GM23248 (cell line): ENCODE data around the gene RBM5.

Source experiments
- EZH2 ChIP-seq: fragments of 200-600 bp; sonication (generic); IDR thresholded peaks from 2 replicates; pipeline ENCODE4 v1.6.1; 2018; ENCODE audit warnings: antibody characterized with exemption, mild to moderate bottlenecking; ENCODE audit not compliant: insufficient read depth, poor library complexity, severe bottlenecking
- EZH2phosphoT487 ChIP-seq: fragments of 200-600 bp; sonication (generic); IDR thresholded peaks from 2 replicates; pipeline ENCODE4 v1.6.1; 2018; ENCODE audit warnings: antibody characterized with exemption, moderate library complexity, mild to moderate bottlenecking, low read depth; ENCODE audit not compliant: insufficient read depth

DNA sequence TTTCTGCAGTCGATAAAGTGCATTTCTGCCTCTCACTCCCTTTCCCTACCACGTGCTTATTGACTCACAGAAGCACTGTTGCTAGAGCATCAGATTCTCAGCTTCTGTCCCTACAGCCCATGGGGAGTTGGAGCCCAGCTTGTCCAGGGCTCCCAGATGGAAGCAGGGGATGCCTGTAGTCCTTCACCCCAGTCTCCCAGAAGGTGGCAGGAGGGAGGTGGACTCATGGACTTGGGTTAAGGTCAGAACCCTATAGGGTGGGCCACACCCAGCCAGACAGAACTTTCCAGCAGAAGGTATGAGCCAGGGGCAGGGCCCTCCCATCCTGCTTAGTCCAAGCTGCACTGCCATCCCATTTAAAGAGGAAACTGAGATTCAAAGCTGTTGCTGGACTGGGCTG lies 33.4 kb downstream of the RBM5 start:
- TF ChIP-seq EZH2 (no peak), EZH2phosphoT487 (no peak)
